Effector memory CD4-positive, alpha-beta T cell (primary cell): Measurements from ENCODE around the gene TRPM6.

Source experiments
- DNase-seq, 3 donors: peaks; one replicate each; pipeline ENCODE4 v3.0.0-alpha.2; 2020
- H3K27ac ChIP-seq: 2 replicates; pipeline ENCODE4 v1.7.0; 2013; ENCODE audit warnings: mild to moderate bottlenecking, low read length, moderate library complexity; ENCODE audit not compliant: insufficient read depth, poor library complexity, severe bottlenecking
- H3K27me3 ChIP-seq: replicated peaks from 2 replicates; pipeline ENCODE4 v1.7.0; 2013; ENCODE audit warnings: mild to moderate bottlenecking, low read length; ENCODE audit not compliant: insufficient read depth, control insufficient read depth, poor library complexity, severe bottlenecking
- H3K36me3 ChIP-seq: 2 replicates; pipeline ENCODE4 v1.7.0; 2013; ENCODE audit warnings: mild to moderate bottlenecking, low read length, moderate library complexity; ENCODE audit not compliant: control insufficient read depth, insufficient read depth
- H3K4me1 ChIP-seq: 2 replicates; pipeline ENCODE4 v1.7.0; 2013; ENCODE audit warnings: low read length, mild to moderate bottlenecking; ENCODE audit not compliant: control insufficient read depth, insufficient read depth, poor library complexity, severe bottlenecking
- H3K4me3 ChIP-seq: 2 replicates; pipeline ENCODE4 v1.7.0; 2013; ENCODE audit warnings: low read length, low read depth, mild to moderate bottlenecking; ENCODE audit not compliant: insufficient read depth, poor library complexity, severe bottlenecking
- H3K9me3 ChIP-seq: 2 replicates; pipeline ENCODE4 v1.7.0; 2013; ENCODE audit warnings: mild to moderate bottlenecking, low read length, moderate library complexity; ENCODE audit not compliant: control insufficient read depth

The TRPM6 gene

DNA sequence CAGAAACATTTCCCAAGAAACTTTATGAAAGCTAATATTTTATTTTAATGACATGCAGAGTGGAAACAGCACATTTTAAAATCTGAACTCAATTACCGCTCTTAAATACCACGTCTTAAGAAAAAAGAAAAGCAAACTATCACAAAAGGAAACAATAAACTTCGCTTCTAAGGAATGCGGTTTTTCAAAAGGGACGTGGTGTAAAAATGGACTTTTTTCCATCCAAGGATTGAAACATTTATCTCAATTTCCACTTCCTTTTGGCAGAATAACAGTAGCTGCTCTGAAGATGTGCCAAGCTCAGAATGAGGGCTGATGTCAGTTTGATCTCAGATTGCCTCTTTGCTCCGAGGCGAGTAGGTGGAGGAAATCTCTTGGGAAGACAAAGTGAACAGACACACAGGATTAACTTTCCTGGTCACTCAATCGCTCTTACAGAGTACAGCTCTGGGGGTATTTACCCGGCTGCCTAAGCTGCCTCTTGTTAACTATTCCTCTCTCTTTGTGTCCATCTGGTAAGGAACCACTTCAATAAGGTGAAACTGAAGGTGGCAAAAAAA lies 158.5 kb downstream of the TRPM6 start:
- no peaks in the 10 kb centered on the region for H3K36me3 ChIP-seq
- no peak overlapping the region for H3K27ac ChIP-seq
- no peaks in the 10 kb centered on the region for H3K4me1 ChIP-seq
- no peaks in the 10 kb centered on the region for H3K27me3 ChIP-seq
- H3K4me3 ChIP-seq = no peak overlapping the region
- no peak for DNase-seq
- H3K9me3 ChIP-seq = no peaks in the 10 kb centered on the region

GRCh38 chr9:74728176-74728575 lies 159.5 kb downstream of the TRPM6 start:
- Histone ChIP-seq H3K36me3 (no peaks in the 10 kb centered on the region), H3K9me3 (no peaks in the 10 kb centered on the region), H3K4me1 (no peaks in the 10 kb centered on the region), H3K27me3 (no peaks in the 10 kb centered on the region), H3K4me3 (no peak overlapping the region), H3K27ac (no peak overlapping the region)
- DNase-seq = no peak

DNA sequence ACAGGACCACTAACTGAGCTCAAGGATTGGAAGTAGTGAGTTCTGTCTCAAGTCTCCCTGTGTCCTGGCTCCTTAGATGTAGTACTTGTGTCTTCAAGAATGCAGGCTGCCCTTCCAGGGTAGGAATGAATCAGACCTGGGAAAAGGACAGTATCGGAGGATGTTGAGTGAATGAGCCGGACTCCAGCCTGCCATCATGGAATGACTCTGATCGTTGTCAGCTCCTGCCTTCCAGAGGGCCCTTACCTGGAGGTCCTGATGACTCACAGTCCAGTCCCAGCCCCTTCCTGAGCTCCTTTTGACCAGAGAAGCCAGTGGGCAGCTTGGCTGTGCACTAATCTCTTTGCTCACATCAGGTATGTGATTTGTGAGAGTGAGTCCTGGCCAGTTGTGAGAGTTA lies 161.1 kb downstream of the TRPM6 start:
- H3K36me3 ChIP-seq = no peaks in the 10 kb centered on the region
- H3K27me3 ChIP-seq = no peaks in the 10 kb centered on the region
- no peak overlapping the region for H3K27ac ChIP-seq
- no peak for DNase-seq
- H3K4me3 ChIP-seq = no peak overlapping the region
- no peaks in the 10 kb centered on the region for H3K9me3 ChIP-seq
- H3K4me1 ChIP-seq = no peaks in the 10 kb centered on the region

DNA sequence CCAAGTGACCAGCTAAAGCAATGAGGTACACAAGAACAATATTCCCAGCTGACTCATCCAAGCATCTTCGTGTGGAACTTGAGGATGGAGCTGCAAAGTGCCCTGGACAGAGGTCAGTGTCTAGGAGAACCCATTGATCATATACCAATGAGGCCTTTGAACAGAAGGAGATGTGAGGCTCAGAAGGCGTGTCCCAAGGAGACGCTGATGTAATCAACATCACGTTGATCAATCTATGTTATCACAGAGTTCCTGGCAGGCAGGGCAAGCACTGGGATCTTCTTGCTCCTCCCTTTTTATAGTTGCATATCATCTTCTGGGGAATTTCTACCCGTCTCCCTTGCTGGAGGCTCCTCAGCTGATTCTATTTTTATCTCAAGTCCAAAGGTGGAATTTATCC lies 163.4 kb downstream of the TRPM6 start:
- Histone ChIP-seq H3K27ac (no peak overlapping the region), H3K4me1 (no peaks in the 10 kb centered on the region)

DNA sequence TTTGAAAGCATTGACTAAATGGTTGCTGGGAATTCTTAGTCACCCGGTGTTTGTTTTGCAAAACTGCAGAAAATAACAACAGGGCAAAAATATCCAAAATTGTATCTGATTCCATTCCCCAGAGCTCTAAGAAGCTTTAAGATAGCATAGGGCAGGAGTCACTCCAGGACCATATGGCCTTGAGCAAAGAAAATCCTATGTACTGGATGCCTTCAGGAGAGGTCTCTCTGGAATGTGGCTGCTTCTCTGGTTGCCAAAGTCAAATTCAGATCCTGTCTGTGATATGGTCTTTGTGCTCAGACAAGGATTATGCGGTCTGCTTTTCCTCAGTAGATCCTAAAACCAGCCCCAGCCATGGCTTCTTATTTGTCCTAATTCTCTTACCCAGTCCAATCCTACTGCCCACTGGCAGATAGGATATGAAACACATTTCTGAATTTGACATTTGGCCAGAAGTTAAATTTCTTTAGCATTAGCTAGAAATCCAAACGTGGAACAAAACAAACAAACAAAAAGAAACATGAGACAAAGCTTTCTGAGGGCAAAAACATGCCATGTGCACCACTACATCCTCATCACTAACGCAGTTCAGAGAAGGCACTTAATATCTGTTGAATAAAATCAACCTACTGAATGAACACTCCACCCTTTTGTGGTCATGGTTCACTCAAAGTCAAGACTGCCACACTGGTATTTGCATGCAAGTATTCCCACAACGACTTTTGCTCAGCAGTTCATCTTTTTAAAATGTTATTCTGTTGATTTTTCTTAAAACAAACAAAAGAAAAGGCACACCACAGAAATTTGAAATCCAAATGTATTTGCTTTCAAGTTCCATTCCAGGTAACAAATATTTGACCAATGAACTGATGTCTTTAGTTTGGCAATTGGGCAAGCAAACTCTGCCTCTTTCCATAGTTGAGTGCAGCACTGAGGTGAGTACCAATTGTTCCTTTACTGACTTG lies 165.7 kb downstream of the TRPM6 start:
- Histone ChIP-seq H3K27me3 (no peaks in the 10 kb centered on the region), H3K4me3 (no peak overlapping the region), H3K4me1 (no peaks in the 10 kb centered on the region), H3K9me3 (no peaks in the 10 kb centered on the region), H3K27ac (no peak overlapping the region), H3K36me3 (no peaks in the 10 kb centered on the region)
- DNase-seq = no peak

More for the DNA sequence above, 163.4 kb downstream of the TRPM6 start:
- Histone ChIP-seq H3K27me3 (no peaks in the 10 kb centered on the region), H3K36me3 (no peaks in the 10 kb centered on the region), H3K9me3 (no peaks in the 10 kb centered on the region), H3K4me3 (no peak overlapping the region)
- DNase-seq = no peak

GRCh38 chr9:74719306-74719705 lies 168.4 kb downstream of the TRPM6 start:
- Histone ChIP-seq H3K27ac (no peak overlapping the region), H3K4me1 (no peaks in the 10 kb centered on the region), H3K9me3 (no peaks in the 10 kb centered on the region), H3K27me3 (no peaks in the 10 kb centered on the region), H3K4me3 (no peak overlapping the region), H3K36me3 (no peaks in the 10 kb centered on the region)
- DNase-seq = no peak

DNA sequence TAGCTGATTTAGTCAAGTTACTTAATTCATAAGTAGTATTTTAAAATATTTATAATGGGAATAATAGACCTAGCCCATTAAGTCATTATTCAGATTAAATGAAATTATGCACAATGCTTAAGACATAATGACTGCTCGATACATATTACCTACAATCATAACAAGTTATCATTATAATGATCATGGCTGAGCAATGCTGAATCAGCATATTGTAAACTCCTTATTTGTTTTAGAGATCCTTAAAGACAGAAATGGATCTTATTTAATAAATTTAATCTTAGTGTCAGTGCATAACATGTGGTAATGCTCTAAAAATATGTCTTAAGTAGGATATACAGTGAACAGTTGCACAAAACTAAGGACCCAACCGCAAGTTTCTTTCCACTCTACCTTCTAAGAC lies 169.0 kb downstream of the TRPM6 start:
- no peaks in the 10 kb centered on the region for H3K36me3 ChIP-seq
- DNase-seq = no peak
- H3K9me3 ChIP-seq = no peaks in the 10 kb centered on the region
- H3K4me3 ChIP-seq = no peak overlapping the region
- no peaks in the 10 kb centered on the region for H3K4me1 ChIP-seq
- no peak overlapping the region for H3K27ac ChIP-seq
- H3K27me3 ChIP-seq = no peaks in the 10 kb centered on the region

GRCh38 chr9:74711341-74711740 lies 176.4 kb downstream of the TRPM6 start:
- no peaks in the 10 kb centered on the region for H3K9me3 ChIP-seq
- no peaks in the 10 kb centered on the region for H3K4me1 ChIP-seq
- no peaks in the 10 kb centered on the region for H3K36me3 ChIP-seq
- no peak overlapping the region for H3K27ac ChIP-seq
- no peak overlapping the region for H3K4me3 ChIP-seq
- DNase-seq = no peak
- H3K27me3 ChIP-seq = no peaks in the 10 kb centered on the region

- Histone ChIP-seq H3K4me3 (no peak overlapping the region), H3K36me3 (no peaks in the 10 kb centered on the region), H3K27ac (no peak overlapping the region), H3K4me1 (no peaks in the 10 kb centered on the region), H3K27me3 (no peaks in the 10 kb centered on the region), H3K9me3 (no peaks in the 10 kb centered on the region)
- no peak for DNase-seq
These were observed 190.2 kb downstream of the TRPM6 start for GRCh38 chr9:74697535-74697934.

GRCh38 chr9:74696520-74696919 lies 191.2 kb downstream of the TRPM6 start:
- Histone ChIP-seq H3K36me3 (no peaks in the 10 kb centered on the region), H3K9me3 (no peaks in the 10 kb centered on the region), H3K27ac (no peak overlapping the region), H3K27me3 (no peaks in the 10 kb centered on the region), H3K4me1 (no peaks in the 10 kb centered on the region), H3K4me3 (no peak overlapping the region)
- DNase-seq = no peak
